GF-D8 (cell line): ENCODE data around the gene COL5A2.

Experiments used
- DNase-seq: peaks from one replicate; lab custom pipeline; 2025; lab: John Stamatoyannopoulos, UW

The COL5A2 gene

GRCh38 chr2:189147361-189147760 lies 32.2 kb downstream of the COL5A2 start:
- DNase-seq, result no peak

DNA sequence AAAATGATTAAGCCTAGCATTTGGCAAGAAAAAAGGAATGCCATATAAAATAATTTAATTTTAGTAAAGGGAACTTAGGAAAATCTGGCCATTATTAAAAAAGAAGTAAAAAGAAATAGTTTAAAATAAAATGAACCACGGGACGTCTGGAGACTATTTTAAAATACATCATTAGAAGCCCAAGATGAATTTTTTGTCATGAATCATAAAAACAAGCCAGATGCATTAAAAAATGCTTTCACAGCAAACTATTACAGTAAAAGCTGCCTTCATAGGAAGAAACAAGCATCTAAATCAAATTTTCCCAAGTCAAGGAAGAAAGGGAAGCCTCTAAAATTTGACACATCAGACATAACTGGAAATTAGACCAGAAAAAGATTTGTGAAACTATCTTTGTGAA lies 33.0 kb downstream of the COL5A2 start:
- no peak for DNase-seq

DNA sequence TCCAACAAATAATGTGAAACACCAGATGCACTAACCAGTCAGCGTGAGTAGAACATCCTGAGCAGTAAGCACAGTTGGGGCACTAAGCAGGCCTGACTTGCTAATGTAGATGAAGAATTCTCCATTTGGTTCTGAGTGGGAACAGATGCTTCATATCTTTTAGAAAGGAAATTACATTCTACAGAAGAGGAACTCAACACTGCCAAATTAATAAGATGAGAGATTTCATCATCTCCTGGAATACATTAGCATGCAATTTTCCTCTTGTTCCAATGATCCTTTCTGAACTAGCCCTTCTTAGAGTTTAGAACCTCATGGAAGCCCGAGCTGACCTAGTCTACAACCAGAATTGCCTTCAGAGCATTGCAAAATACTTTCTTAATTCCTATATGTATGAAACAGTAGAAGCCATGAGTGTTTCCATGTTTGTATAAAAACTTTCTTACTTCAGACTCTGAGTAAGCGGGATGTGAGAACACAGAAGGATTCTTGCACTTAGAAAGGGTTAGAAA lies 34.8 kb downstream of the COL5A2 start:
- DNase-seq, result no peak

GRCh38 chr2:189143925-189144324 lies 35.6 kb downstream of the COL5A2 start:
- no peak for DNase-seq

DNA sequence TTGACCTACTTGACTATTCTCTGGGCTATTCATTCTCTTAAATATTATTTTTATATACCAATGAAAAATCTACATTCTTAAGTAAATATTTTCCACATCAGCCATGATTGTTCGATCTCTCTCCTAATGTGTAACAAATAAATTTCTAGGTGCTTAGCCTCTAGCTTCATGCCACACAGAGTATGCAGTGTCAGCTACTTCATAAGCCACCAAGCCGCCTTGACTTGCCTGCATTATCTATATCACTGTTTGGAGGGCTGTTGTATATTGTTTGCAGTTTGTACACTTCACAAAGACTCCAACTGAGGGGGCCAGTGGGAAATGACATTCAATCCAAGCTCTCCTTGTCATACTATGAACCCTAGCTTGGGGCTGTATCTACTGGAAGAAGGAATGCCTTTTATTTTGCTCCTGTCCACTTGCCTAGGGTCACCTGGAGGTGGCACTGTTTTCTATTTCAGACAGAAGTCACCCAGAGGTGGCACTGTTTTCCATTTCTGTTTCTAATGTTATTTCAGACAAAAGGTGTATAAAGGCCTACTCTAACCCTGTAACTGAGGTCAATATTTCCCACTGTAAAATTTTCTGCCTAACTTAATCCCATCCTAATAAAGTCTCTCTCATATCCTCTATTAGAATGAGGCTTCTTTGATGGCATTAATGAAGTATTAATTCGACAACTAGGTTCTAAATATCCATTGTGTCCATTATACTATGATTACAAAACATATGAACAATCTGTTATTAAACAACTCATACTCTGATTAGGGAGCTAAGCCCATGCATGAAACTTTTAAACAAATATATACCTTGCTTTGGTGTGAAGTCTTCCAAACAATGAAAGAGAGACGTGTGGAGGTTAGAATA lies 36.4 kb downstream of the COL5A2 start:
- DNase-seq, result peak; percentile 18

- no peak for DNase-seq
Observed at GRCh38 chr2:189138800-189139199, 40.8 kb downstream of the COL5A2 start.

- no peak for DNase-seq
Observed at GRCh38 chr2:189137519-189137918, 42.0 kb downstream of the COL5A2 start.

GRCh38 chr2:189134485-189134884 lies 45.1 kb downstream of the COL5A2 start:
- DNase-seq, result no peak

DNA sequence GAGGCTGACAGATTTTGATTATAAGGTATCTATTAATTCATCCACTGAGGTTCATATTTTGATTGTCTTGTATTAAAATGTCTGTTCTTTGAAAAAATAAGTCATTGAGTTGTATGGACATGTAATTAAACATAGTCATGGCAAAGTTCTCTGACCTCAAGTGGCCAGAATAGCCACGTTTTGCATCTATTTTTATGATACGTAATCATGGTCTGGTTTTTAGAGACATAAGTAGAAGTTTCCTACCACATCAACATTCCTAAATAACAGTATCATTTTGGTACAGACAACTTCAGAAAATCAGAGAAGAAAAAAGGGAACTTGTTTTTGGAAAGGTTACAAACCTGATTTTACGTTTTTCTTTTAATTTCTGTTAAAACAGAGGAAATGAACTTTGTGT lies 47.6 kb downstream of the COL5A2 start:
- DNase-seq, result no peak

- DNase-seq, result no peak
Observed at GRCh38 chr2:189129971-189130370, 49.6 kb downstream of the COL5A2 start.

DNA sequence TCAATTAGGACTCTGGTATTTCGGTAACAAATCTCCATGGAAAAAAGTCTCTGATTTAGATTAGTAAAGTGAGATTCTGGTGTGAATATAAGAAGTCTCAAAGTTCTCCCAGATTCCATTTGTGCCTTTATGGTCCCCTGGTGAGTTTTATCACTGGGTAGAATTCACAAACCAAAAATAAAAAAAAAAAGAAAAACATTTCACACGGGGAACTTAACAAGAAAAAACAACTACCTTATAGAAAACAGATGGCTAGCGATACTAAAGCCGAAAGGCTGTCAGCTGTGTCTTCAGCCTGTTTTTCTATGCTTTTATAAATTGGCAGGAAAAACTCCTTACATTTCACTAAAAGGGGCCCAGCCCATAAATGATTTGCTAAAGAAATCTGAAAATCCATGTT lies 50.6 kb downstream of the COL5A2 start:
- no peak for DNase-seq

- no peak for DNase-seq
Observed at GRCh38 chr2:189127756-189128155, 51.8 kb downstream of the COL5A2 start.

- no peak for DNase-seq
Observed at GRCh38 chr2:189125195-189125594, 54.4 kb downstream of the COL5A2 start.

GRCh38 chr2:189124175-189124574 lies 55.4 kb downstream of the COL5A2 start:
- no peak for DNase-seq

DNA sequence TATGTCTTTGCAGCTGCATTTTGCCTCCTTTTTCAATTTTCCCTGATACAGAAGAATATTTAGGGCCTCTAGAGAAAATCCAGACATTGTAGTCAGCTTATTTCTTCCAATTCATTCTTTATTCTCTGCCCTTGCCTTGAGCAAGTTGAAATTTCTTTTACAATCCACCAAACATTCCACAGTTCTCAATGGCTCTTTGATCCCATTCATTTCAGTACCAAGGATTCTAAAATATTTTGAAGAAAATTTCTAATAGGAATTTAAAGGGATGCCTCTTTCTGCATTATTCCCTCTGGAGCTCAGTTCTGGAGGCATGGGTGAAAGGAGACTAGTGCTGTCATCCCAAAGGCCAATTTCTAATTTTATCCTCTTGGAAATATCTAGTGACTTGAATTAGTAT lies 61.2 kb downstream of the COL5A2 start:
- no peak for DNase-seq

DNA sequence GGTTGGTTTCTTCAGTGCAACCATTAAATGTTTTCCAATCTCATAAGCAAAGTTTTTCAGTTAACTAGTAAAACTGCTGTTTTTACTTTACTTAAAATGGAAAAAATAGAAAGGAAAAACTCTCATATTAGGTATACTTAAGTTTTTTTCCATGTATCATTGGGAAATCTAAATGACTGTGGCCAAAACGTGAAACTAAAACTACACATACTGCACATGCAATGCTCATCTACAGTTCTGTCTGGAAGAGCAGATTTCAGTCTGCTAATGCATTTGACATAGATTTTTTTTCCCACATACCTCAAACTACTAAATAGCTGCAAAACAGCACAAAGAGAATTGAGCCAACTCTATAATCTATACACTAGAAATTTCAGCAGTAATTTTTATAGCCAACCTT lies 62.6 kb downstream of the COL5A2 start:
- no peak for DNase-seq

DNA sequence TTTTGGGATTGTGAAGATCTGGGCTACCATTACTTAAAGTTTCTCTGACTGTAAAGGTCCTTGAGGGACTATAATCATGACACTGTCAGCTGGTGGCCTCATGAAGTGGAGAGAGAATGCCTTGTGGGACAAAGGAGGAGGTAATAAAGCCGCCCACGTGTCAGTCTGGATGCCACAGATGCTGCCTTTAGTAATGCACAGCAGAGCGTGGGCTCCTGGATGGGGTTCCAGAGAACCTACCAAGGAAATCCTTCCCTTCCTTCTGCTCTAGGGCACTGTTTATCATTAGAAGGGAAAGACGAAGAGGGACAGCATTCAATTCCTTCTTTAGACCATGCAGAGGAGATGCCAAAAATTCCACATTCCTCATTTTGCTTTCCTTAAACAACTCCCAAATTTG lies 63.5 kb downstream of the COL5A2 start:
- DNase-seq, result no peak

GRCh38 chr2:189115126-189115525 lies 64.4 kb downstream of the COL5A2 start:
- DNase-seq, result no peak

- no peak for DNase-seq
Observed at GRCh38 chr2:189113963-189114362, 65.6 kb downstream of the COL5A2 start.

- no peak for DNase-seq
Observed at GRCh38 chr2:189111063-189111715, 68.4 kb downstream of the COL5A2 start.

GRCh38 chr2:189109921-189110397 lies 69.6 kb downstream of the COL5A2 start:
- DNase-seq, result no peak

- no peak for DNase-seq
Observed at GRCh38 chr2:189104934-189105333, 74.6 kb downstream of the COL5A2 start.

DNA sequence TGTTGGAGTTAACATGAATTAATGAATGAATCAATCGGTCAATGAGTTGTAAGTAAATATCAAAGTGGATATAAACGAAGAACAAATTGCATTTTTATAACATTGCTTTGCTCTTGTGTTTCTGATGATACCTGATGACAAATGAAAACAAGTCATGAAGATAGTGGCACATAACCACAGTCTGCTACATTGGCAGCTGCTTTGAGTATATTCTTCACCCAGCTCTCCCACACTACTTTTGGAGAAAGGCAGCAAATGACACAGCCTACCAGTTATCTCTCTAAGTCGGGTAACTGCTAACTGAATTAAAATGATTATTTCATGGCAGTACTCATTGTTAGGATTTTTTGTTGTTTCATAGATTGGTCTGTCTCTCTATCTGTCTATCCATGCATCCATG lies 76.8 kb downstream of the COL5A2 start:
- no peak for DNase-seq
